Right hindlimb (tissue), 1 donor: Measurements from ENCODE around the gene RHOBTB3.

Experiments used
- DNase-seq: peaks from one replicate; pipeline ENCODE4 v3.0.0-alpha.2; 2018

RHOBTB3 gene

DNA sequence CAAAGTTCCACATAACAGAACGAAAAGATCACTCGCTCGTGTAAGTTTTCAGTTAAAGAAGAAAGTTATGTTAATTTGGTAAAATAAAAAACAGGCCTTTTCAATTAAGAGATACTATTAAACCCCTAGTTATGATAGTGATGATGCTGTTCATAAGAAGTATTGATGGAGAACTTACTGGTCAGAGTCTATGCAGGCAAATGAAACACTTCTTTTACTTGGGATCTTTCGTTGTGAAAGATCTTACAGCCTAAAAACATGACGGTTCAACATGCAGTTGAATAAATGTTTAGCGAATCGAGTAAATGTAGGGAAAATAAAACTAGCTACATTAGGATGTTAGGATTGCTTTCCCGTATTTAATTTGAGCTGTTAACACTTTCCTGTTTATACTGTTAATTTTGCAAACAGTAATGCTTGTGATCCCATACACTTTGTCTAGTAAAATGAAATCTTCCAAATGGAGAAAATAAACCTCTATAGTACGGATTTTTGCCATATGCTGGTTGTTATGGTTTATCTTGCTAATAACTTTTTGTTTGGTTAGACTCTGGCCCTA, 2.0 kb downstream of the RHOBTB3 start:
- no peak for DNase-seq

GRCh38 chr5:95734187-95734586, 3.1 kb downstream of the RHOBTB3 start:
- no peak for DNase-seq

- DNase-seq, result peak; percentile 66
Observed at GRCh38 chr5:95734906-95735305, 3.8 kb downstream of the RHOBTB3 start.

GRCh38 chr5:95735406-95735805, 4.3 kb downstream of the RHOBTB3 start:
- no peak for DNase-seq

DNA sequence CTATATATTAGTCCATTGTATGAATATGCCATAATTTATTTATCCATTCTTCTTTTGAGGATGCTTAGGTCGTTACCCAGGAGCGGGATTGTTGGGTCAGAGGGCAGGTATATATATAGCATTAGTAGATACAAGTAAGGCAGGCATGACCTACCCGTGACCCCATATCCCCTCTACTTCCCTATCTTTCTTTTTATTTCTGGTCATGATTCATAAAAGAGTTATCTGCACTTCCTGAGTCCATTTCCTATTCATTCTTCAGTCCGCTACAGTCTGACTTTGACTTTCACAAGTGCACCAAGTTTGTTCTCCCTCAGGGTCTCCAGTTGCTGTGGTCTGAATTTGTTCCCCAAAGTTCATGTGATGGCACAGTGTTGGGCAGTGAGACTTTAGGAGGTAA, 6.9 kb downstream of the RHOBTB3 start:
- no peak for DNase-seq

DNA sequence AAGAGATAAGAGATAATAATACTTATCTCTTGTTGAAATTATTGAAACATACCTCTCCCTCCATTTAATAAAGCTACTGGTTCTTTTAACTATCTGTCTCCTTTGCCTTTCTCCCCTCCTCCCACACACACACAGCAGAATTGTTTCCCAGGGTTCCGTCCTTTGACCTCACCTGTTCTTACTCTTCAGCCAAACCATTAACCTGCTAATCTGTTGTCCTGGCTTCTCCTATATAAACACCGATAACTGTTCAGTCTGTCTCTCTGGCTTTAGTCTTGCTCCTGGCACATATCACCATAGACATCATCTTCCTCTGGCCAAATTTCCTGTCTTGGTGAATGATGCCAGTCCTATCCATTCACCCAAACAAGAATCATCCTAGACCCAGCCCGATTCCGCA, 7.7 kb downstream of the RHOBTB3 start:
- no peak for DNase-seq

GRCh38 chr5:95739857-95740256, 8.7 kb downstream of the RHOBTB3 start:
- no peak for DNase-seq

- DNase-seq, result no peak
Observed at GRCh38 chr5:95741458-95741857, 10.3 kb downstream of the RHOBTB3 start.

DNA sequence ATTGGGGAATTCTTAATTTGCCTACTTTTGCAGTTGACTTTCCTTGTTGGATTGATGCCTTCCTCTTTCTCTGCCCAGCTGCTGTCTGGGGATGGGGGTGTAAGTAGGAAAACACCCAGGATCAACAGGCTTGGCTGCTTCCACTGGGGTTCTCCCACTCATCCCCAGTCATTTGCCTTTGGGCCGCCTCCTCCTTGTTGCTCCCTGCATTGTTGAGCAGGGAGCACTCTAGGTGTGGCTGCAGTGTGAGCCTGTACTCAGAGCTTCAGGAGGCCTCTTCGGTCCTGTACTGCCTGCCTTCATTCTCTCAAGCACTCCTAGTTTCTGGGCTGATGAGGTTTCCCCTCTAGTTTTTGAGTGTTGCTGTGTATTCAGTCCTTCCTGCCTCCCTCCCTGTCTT, 12.1 kb downstream of the RHOBTB3 start:
- no peak for DNase-seq

- no peak for DNase-seq
Observed at GRCh38 chr5:95743877-95744276, 12.7 kb downstream of the RHOBTB3 start.

DNA sequence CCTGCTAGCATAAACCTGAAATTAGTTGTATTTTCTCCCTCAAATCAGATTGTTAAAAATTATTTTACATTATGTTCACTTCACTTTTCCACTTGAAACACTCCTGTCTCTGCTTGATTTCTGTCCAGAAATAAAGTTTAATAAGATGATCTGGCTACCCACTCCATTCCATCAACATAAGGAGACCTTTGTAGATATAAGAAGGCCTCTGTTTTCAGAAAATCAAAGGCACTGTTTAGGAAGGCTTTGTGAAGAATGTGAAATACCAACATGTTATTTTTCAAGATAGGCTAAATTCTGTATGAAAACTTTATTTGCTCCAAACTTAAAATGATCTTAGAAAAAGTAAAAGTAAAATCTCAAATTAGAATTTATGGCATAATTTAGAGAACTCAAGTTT, 15.1 kb downstream of the RHOBTB3 start:
- DNase-seq, result no peak

- DNase-seq, result no peak
Observed at GRCh38 chr5:95746722-95747679, 15.9 kb downstream of the RHOBTB3 start.

- DNase-seq, result no peak
Observed at GRCh38 chr5:95748133-95748532, 17.0 kb downstream of the RHOBTB3 start.

GRCh38 chr5:95754545-95754944, 23.4 kb downstream of the RHOBTB3 start:
- no peak for DNase-seq

DNA sequence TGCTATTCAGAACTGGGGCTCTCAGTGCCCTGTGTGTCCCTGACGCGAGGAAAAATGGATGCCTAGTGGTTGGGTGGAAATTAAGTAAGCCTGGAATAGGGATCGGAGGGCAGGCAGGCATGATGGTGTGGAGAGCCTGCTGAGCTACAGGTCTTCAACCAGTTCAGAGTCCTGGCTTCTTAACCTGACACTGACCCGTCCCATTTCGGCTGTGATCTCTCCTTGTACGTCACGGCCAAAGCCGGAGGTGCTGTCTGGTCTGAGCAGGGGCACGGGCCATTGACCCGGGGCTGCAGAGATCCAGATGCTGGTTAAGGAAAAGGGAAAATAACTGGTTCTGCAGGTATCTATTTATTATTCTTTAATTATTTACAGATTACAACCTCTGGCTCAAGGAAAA, 27.9 kb downstream of the RHOBTB3 start:
- no peak for DNase-seq

DNA sequence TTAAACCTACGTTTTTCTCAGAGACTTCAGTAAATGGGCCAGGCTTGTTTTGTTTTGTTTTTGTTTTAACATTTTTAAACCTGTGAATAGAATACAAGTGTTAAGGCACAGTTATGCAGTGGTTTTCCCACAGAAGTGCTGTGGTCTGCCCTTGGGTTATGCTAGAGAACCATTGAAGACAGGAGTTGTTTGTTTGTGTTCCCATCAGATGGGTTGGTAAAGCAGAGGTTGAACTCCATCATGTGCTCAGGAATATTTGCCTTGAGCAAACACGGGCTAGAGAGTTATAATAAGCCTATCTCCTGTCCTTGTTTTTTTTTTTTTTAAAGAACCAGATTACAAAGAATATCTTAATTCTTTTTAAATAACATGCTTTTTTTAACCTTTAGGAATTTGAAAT, 28.5 kb downstream of the RHOBTB3 start:
- no peak for DNase-seq

DNA sequence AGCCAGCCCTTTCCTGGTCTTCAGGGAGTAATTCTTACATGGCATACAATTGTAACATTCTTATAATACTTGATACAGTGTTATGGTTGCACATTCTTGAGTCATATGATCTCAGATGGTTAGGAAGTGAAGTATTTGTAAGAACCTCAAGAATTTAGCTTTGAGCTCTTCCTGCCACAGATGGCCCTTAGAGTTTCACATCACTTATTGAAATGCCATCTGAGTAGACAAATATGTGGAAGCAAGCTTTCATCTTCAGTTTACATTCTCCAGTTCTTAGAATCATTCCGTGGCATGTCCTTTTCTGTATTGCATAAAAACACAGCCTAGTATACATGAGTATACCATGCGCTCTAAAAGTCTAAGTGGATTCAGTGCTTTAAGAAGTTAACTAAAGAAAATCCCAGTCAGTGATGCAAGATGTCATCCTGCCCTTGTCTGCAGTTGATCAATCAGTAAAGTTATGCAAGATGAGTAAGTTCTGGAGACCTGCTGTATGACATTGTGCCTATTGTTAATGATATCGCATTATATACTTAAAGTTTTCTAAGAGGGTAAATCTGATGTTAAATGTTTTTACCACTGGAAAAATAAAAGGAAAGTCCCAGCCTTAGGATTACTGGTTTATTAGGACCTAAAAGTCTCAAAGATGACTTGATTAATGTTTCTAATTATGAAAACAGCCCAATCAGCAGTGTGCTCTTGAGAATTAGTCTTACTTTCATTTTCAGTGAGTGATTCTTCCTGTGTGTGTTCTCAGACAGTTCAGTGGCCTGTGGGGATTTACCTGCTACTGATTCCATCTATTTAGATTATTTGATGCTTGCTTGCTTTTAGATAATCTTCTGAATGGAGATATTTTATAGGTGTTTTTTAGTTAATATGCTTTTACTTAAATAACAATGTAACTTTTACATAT, 29.4 kb downstream of the RHOBTB3 start:
- no peak for DNase-seq

DNA sequence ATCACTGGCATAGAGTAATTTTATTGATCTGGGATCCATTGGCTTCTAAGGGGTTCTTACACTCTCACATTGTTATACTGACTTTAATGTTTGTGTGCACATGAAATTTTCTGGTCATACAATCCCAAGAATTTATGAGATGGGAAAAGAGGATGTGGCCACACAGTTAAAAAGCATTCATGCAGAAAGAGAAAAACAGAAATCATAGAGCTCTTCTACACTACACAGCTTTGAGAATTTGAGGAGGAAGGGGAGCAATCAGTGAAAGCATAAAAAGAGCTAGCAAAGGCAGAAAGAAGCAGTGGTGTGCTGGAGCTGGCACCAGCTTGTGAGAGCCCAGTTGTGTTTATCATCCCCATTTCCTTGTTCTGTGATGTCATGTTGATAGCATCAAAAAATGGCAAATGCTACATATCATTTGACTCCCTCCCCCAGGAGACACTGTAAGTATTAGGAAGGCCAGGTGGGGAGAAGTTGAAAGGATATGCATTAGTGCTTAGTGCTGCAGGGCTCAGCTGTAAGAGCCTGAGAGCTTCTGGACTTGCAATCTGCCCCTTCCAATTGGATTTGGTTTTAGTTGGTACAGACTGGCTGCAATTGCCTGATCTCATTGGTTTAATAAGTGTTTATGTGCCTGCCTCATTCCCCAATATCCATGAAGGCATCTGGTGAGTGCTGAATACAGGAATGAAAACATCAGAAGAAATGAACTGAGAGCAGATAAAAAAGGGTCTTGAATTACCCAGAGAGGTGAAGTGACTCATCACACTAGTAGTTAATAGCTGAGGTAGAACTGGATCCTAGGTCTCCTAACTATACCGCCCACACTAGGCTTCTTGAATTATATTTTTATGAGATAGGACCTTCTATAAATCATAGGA, 30.9 kb downstream of the RHOBTB3 start:
- no peak for DNase-seq

DNA sequence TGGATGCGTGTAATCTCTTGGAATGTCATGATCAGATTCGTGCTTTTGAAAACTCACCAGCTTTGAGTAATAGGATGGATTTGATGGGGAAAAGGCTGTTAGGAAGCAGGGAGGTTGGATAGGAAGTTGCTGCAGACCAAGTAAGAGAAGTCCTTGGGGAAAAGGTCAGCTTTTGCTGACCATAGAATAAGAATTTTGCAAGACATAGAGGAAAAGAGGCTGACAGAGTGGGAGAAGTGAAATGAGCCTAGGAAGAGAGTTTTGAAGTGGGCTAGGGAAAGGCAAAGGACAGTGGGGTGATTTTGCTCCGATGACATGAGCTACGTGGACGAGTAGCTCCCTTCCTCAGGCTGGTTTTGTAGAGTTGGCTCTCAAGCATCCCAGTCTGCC, 31.5 kb downstream of the RHOBTB3 start:
- DNase-seq, result no peak

- no peak for DNase-seq
Observed at GRCh38 chr5:95763941-95764340, 32.8 kb downstream of the RHOBTB3 start.

DNA sequence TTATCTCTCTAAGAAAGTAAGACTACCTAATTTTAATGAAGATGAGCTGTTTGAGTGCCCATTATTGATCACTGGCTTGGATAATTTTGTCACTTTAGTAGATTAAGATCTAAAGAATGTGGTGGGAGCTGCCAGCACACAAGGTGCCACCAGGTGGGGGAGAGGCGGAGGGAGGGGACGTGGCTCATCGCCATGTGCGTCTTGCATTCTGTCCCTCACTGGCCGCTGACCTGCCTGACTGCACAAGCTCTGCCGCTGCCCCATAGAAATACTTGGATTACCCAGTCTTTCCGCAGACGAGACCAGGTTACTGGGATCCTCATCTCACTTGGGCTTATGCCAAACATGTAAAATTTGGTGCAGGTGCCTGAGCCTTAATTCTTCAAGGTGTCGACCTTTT, 37.6 kb downstream of the RHOBTB3 start:
- DNase-seq, result no peak
